T-helper 9 cell (primary cell): ENCODE results near the gene CCDC142.
"Not testable (repeated sequence)": the region's sequence is repeated elsewhere in the genome, so short reads cannot be mapped to it uniquely, and the experiment has no call there.

ENCODE experiments used
- DNase-seq: peaks from one replicate; pipeline ENCODE4 v3.0.0-alpha.2; 2020

Gene CCDC142

DNA sequence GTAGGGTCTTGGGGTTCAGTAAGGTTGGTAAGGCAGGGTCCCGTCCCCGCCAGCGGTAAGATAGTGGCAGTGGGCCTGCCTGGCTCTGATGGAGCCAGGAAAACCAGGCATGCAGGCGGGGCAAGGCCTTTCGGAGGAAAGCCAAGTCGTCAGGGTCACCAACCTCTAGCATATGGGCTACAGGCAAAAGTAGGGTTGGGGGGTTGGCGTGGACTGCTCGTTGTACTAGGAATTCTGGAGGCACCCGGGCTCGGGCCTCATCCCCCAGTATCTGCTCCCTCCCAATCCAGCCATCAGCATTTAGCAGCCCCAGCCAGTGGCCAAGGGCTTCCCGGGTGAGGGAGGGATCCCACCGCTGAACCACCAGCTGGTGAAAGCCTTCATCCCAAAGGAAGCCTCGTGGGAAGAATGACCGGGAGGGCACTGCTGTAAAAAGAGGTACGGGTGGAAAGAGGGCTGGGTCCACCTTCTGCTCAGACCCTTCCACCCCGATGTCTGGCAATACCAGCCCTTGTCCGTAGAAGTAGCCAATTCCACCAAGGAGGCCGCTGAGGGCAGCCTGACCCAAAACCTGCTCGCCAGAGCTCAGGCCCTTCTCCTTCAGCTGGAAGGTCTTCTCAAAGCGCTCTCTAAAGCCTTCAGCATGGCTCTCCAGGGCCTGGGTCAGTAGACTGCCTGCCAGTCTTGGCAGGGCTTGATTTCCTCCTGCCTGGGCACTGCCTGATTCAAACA lies 20.6 kb downstream of the CCDC142 start:
- DNase-seq: no peak

DNA sequence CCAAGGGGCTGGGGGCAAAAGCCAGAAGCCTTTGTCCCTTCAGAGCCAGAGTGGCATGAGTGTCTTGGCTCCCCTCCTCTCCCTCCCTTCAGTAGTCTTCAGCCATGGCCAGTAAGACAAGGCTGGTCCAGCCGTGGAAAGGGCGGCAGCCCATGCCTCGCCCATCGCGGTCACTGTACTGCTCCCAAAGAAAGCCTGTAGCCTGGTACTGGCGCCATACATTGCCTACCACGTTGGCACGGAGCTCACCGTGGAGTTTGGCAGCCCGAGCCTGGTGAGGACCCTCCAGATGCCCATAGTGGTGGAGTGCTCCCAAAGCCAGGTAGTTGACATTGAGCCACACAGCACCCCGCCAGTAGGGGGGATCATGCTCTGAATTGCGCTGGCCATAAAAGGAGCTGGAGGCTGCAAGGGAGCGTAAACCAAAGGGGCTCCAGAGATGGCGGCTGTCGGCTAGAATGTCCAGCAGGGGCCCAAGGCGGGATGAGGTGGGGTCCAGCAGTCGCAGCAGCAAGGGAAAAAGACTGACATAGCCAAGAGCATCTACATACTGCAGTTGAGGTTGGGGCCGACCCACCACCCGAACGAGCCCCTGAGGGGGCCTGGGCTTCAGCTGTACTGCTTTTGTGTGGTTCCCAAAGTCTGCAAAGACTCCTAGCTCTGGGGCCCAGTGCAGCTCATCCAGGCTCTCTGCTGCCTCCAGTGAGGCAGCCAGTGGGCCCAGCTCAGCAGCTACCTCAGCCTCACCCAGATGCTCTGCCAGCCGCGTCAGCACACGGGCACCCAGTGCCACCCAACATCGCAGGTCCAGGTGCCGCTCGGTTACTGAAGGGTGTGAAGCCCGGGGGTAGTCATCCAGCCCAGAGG lies 21.4 kb downstream of the CCDC142 start:
- no peak for DNase-seq

DNA sequence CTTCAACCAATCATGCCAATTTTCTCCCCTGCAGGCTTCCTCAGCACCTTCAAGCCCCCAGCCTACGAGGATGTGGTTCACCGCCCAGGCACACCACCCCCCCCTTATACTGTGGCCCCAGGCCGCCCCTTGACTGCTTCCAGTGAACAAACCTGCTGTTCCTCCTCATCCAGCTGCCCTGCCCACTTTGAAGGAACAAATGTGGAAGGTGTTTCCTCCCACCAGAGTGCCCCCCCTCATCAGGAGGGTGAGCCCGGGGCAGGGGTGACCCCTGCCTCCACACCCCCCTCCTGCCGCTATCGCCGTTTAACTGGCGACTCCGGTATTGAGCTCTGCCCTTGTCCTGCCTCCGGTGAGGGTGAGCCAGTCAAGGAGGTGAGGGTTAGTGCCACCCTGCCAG lies 22.6 kb downstream of the CCDC142 start:
- DNase-seq: not testable (repeated sequence)

DNA sequence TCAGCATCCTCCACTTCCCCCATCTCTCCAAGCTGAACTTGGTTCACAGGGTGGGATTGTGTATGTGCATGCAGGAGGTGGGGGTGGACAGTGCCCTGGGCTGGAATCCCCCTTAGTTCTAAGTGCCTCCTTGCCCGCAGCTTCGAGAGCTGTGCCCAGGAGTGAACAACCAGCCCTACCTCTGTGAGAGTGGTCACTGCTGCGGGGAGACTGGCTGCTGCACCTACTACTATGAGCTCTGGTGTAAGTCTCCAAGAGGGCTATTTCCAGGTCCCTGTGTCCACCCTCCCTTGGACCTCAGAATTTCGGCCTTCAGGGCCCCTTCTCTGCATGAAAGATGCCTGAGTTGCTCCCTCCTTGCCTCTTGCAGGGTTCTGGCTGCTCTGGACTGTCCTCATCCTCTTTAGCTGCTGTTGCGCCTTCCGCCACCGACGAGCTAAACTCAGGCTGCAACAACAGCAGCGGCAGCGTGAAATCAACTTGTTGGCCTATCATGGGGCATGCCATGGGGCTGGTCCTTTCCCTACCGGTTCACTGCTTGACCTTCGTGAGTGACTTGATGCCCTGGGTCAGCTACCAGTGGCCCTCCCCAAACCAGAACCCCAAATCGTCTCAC lies 23.2 kb downstream of the CCDC142 start:
- not testable (repeated sequence) for DNase-seq

DNA sequence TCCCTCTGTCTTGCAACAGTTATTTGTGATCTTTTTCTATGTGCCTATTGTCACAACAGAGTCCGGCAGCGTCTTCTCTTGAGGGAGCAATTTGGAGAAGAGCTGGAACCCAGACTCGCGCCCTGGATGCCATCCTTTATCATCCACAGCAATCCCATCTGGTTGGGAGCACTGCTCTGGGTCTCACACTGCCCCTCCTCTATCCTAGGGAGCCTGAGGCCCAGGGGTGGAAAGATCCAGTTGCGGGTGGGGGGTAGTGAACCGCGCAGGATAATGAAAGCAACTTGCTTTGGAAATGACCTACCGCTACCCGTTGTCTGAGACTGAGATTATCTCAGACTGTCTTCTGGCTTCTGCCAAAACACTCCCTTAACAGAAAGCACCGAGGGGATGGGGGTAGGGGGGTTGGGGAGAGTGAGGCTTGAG lies 23.8 kb downstream of the CCDC142 start:
- DNase-seq: no peak

DNA sequence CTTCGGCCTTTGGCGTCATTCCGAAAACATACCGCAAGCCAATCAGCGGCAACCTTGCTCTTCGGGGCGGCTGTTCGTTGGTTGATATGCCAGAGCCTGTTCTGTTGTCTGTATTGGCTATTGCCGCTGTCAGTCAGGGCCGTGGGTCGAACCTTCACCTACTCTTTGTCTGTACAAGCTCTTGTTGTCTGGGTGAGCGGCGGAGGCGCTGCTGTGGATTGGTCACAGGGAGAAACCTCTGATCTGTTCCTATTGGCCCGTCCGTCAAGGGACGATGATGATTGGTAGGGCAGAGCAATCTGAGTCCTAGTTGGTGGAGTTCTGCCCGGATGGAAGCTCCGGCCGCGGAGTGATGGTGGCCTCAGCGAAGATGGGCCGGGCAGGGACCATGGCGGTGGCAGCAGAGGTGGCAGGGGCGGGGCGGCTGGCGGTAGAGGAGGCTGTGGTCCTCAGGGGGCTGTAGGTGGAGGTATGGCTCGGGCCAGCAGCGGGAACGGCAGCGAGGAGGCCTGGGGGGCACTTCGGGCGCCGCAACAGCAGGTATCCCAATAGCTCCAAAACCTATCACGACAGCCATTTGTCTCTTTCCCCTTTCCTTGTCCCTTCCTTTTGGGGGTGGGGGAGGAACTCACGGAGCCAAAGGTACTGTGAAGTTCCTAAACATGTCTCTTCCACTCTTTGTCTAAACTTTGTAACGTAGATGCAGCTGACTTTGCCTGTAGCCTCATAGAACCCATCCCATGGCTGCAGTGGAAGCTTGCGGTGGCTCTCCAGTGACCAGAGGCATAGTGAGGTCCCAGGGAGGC lies 24.5 kb downstream of the CCDC142 start, which contains the start of gene WBP1:
Gene WBP1 (plus strand): TSS at position 307 of the 806 bp plus-strand sequence. CDS start 165 bp downstream, at position 472.
- peak; percentile 96 for DNase-seq

DNA sequence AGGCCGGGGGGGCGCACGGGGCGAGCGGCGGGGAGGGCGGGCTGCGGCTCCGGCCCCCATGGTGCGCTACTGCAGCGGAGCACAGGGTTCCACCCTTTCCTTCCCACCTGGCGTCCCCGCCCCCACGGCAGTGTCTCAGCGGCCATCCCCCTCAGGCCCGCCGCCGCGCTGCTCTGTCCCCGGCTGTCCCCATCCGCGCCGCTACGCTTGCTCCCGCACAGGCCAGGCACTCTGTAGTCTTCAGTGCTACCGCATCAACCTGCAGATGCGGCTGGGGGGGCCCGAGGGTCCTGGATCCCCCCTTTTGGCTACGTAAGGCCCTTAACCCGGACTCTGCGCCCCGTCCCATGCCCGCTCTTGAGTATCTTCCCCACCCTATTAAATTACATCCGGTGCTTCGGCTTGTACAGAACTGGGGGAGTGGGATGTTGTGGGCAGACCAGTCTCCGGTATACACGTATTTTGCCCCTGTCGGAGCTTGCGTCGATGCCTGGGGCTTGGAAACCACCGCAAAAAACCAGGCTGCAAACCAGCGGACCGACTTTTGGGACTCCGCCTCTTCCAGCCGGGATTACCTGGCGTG lies 25.2 kb downstream of the CCDC142 start:
- DNase-seq: peak; percentile 72

DNA sequence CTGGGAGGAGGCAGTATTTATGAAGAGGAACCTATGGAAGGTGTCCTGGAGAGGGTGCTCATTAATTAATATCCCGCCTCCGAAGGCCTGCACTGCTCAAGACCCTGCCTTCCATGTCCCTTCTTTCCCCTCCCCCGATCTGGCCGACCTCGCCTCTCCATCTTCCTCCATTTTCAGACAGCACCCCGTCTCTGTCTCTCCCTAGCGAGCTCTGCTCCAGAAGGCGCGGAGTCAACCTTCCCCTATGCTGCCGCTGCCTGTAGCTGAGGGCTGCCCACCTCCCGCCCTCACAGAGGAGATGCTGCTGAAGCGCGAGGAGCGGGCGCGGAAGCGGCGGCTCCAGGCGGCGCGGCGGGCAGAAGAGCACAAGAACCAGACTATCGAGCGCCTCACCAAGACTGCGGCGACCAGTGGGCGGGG lies 25.7 kb downstream of the CCDC142 start:
- DNase-seq: no peak

DNA sequence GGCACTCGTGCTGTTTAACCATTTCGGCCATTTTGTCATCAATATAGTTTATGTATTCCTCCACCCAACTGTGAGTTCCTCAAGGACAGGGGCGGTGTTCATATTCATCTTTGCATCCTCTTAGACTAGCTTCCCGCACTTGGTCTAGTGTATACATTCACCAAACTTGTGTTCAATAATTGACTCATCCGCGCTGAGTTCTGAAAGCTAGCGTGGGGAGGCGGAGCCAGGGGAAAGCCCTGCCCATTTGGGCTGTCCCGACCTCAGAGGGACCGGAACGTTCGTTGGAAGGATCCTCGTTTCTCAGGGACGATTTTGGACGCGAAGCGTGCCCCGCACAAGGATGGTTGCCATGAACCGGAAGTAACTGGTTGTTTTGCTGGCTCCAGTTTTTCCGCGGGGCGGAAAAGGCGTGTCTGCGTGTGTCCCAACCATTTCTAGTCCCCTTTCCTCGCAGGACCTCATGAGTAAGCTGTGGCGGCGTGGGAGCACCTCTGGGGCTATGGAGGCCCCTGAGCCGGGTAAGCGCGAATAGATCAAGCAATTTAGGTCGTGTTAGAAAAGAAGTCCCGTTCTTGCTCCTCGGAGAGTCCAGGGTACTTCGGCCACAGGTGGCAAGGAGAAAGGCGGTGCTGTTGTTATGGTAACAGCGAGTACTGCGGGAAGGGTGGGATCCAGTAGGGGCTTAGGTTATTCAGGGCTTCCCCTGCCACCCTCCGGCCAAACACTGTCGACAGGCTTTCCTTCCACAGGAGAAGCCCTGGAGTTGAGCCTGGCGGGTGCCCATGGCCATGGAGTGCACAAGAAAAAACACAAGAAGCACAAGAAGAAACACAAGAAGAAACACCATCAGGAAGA lies 27.9 kb downstream of the CCDC142 start, which contains the start of gene INO80B:
Gene INO80B (plus strand): TSS at position 434 of the 858 bp plus-strand sequence. CDS start 30 bp downstream, at position 464.
- peak; percentile 92 for DNase-seq

DNA sequence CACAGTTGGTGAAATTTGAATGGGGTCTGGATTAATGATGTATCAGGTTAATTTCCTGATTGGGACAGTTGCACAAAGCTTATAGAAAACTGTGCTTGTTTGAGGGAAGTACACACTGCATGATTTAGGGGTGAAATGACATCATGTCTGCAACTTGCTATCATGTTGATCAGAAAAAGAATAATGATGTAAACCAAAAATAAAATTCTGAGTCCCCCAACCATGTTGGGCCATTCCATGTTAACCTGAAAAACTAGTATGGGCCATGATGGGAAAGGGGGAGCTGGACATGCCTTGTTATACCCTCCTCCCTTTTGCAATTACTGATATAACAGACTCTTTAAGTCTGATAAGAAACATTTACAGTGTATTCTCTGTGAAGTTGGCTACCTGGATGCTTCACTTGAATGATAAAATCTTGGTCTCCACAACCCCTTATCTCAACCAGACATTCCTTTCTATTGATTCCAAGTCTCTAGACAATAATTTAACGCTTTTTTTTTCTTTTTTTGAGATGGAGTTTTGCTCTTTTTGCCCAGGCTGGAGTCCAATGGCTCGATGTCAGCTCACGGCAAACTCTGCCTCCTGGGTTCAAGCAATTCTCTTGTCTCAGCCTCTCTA lies 32.1 kb downstream of the CCDC142 start:
- no peak for DNase-seq

DNA sequence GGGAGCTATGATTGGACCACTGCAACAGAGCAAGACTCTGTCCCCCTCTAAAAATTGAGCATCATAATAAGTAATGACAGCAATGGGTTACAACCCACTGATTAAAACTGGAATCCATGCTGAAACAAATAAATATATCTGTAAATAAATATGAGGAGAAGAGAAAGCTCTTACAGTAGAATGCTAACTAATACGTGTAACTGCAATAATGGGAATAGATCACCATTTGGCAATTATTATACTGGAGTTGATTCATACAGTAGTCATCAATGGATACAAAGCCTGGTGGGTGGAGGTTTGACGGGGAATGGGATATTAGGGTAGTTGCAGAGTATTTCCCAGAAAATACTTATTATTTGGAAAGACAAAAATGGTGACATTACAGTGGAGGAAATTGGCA lies 34.0 kb downstream of the CCDC142 start:
- no peak for DNase-seq

DNA sequence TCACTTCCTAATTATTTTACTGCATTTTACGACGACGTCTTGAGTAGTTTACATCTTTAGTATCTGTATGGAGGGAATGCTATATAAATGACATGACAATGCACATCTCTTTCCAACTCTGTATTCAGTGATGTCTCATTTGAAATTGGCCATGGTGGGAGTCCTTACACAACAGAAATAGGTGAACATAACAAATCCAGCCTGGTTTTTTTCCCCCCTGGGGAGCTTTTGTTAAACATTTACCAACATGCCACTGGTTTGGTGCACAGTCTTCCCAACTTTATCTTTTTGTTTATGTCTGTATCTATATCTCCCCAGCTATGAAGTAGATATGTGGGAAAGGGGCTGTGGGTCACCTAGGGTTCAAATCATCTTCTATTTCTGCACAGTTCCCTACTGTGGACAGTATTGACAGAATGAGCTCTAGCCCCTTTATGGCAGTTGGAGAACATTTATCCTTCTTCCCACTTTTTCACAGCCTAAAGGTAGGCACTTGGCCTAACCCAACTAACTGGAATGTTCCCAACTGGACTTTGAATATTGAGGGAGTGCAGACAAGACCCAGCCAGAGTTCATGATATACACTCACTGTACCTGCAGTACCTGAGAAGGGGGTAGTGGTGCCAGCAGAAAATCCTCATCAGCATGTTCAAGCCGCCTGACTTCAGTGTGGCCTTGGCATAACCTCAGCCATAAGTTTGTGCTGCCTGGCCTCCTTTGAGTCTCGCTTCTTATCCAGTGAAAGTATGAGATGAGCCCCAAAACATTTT lies 35.4 kb downstream of the CCDC142 start:
- no peak for DNase-seq

DNA sequence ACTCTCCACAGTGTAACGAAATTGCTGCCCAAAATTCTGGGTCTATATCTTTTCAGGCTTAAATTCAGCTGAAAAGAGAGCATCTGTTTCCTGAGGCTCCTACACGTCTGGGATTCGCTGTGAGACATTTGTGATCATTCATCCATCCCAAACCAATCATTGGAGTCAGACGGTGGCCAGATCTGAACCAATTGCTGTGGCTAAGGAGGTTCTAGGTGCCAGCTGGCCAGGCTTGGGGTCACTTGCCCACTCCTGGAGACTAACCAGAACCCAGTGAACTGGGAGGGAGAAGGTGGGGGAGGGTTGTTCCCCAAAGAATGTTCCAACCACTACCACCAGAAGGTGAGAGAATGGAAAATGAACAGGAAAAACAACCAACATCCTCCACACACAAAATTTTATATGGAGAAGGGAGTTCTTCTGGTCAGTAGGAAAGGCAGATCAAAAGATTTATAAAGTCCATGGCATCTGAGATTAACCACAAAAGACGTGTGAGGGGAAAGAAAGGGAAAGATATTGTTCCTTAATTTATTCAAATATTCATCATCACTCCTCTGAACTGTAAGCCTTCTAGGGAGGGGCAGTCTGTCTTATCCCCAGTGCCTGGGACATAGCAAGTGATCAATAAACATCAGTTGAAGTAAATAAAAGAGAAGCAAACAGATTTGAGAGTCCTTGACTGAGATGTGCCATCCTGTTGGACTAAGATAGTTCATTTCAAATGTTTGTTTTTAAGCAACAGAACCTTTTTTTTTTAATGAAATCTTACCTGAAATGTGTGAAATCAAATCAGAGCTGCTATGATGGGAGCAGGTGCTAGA lies 38.1 kb downstream of the CCDC142 start:
- DNase-seq: no peak

DNA sequence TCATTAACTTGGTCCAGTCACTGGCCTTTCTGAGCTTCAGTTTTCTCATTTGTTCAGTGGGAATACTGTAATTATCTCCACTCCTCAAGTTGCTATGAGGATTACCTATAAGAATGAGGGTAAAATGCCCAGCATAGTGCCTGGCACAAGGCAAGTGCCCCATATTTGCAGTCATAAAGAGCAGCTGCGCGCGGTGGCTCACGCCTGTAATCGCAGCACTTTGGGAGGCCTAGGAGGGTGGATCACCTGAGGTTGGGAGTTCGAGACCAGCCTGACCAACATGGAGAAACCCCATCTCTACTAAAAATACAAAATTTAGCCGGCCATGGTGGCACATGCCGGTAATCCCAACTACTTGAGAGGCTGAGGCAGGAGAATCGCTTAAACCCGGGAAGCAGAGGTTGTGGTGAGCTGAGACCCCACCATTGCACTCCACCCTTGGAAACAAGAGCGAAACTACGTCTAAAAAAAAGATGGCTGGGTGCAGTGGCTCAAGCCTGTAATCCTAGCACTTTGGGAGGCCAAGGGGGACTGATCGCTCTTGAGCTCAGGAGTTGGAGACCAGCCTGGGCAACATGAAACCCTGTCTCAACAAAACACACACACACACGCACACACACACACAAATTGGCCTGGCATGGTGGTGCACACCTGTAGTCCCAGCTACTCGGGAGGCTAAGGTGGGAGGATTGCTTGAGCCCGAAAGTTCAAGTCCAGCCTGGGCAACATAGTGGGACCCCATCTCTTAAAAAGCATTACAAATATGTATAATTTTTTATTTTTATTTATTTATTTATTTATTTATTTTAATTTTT lies 40.1 kb downstream of the CCDC142 start:
- not testable (repeated sequence) for DNase-seq

DNA sequence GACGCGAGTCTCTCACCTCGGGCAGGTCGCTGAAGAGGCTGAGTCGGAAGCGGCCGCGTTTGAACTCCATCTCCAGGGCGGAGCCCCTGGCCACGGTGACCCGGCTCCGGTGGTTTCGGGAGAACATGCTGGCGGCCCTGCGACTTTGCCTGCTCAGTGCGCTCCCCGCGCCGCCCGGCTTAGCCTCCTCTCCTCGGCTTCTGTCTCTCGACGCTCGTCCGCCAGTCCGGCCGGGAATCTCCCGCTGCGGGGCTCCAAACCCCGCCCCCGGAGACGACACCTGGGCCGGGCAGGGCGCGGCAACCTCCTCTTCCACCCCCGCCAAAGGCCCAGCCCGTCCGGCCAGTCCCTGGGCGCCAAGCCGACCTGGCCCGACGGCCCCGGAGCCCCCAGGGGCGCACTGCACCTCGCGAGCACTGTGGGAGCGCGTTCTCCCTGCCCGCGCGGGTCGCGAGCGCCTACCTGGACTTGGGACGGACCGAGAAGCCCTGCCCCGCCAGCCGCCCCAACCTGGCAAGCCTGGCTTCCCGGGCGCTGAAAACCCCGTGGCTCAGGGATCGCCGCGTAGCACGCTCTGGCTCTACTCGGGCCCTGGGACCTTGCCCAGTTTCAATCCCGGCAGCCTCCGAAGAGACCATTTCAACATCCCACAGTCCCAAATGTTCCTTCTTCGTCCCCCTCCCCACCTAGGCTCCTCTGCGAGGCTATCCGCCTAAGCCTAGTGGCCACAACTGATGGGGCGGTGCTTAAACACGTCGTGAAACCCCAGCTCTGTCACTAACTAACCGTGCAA lies 40.9 kb downstream of the CCDC142 start, which contains the start of gene RTKN:
Gene RTKN (minus strand): TSS at position 248 of the 793 bp plus-strand sequence. CDS start 121 bp downstream, at position 127.
- peak; percentile 16 for DNase-seq

DNA sequence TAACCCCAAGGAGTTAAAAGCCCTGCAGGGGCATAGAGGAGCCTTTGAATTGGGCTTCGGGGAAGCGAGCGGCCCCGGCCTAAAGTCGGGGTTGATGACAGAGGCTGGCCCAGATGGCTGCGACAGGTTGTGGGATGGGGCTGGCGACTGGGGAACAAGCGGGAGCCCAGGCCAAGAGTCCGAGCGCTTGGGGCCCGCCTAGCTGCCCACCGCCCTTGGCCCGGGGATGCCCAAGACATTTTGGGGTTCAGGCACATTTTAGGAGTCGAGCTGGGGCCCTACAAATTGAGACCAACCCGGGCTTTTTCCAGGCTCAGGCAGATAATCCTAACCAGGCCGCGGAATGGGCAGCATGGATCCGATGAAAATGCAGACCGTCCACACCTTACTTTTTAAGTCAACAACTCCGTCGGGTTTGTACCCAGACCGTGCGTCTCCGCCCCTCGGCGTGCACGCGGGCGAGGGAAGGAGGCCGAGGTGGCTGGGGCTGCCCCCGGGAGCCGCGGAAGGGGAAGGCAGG lies 41.6 kb downstream of the CCDC142 start:
- DNase-seq: no peak
